ENCODE data around the gene MKRN2OS.

GRCh38 chr3:12584083-12584482 lies 38.8 kb upstream of the MKRN2OS start:
- TF ChIP-seq, protein P1, sequence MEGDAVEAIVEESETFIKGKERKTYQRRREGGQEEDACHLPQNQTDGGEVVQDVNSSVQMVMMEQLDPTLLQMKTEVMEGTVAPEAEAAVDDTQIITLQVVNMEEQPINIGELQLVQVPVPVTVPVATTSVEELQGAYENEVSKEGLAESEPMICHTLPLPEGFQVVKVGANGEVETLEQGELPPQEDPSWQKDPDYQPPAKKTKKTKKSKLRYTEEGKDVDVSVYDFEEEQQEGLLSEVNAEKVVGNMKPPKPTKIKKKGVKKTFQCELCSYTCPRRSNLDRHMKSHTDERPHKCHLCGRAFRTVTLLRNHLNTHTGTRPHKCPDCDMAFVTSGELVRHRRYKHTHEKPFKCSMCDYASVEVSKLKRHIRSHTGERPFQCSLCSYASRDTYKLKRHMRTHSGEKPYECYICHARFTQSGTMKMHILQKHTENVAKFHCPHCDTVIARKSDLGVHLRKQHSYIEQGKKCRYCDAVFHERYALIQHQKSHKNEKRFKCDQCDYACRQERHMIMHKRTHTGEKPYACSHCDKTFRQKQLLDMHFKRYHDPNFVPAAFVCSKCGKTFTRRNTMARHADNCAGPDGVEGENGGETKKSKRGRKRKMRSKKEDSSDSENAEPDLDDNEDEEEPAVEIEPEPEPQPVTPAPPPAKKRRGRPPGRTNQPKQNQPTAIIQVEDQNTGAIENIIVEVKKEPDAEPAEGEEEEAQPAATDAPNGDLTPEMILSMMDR (conservative IDR thresholded peaks at IDR 0.05 in 1 of 2, IDR thresholded peaks at IDR 0.05 in 1 of 2; ENCODE audit: low read depth in 1 of 2, low read length in 2 of 2), result no peak
- TF ChIP-seq EZH2 (IDR thresholded peaks at IDR 0.05; ENCODE audit: low read length, missing control alignments), result no peak
